ENCODE results near the gene HEYL.

- no peak for TF ChIP-seq CTCF (conservative IDR thresholded peaks at IDR 0.05)
- TF ChIP-seq EZH2 (IDR thresholded peaks at IDR 0.05; ENCODE audit: low read depth), result no peak
Measured at GRCh38 chr1:39675220-39675619, 35.8 kb upstream of the HEYL start.

Data from PC-9 (cell line).